H1 (cell line): ENCODE data around the gene CCBE1. TPM values are rescaled to one million over a fixed set of nuclear protein-coding genes. Genes with fewer than 3 reads are reported as not detected.

Experiments
- CTCF ChIA-PET: fragments of 300-600 bp; sonication (Branson Sonifier 250); formaldehyde crosslinking; loops from one replicate; lab custom pipeline; 2021; ENCODE audit not compliant: partially characterized antibody; lab: Charles Lee
- POLR2A ChIA-PET: fragments of 300-600 bp; sonication (Branson Sonifier 250); formaldehyde crosslinking; loops from one replicate; lab custom pipeline; 2021; ENCODE audit warnings: inconsistent platforms; ENCODE audit not compliant: partially characterized antibody; lab: Charles Lee
- DNase-seq, 2 experiments: peaks; one replicate each; pipeline versions ENCODE4 v3.0.0 to v3.0.0-alpha.2; 2010 to 2022; ENCODE audit warnings: low spot score in 2 of 2, low read depth in 1 of 2, mixed read lengths in 1 of 2
- FAIRE-seq: peaks from 2 replicates; lab custom pipeline; 2011; peaks lifted over from hg19 to GRCh38; lab: Jason Lieb, UNC
- H2AFZ ChIP-seq: 2 replicates; pipeline ENCODE4 v1.8.1; 2012; ENCODE audit warnings: low read length, inconsistent platforms
- H2AK5ac ChIP-seq: 2 replicates; pipeline ENCODE4 v1.6.1; 2013; ENCODE audit warnings: low read depth, low read length
- H2BK120ac ChIP-seq: replicated peaks from 2 replicates; pipeline ENCODE3; 2013; ENCODE audit warnings: low read depth, low read length, inconsistent platforms
- H2BK12ac ChIP-seq: 2 replicates; pipeline ENCODE4 v1.6.1; 2013; ENCODE audit warnings: low read depth, low read length
- H2BK15ac ChIP-seq: 2 replicates; pipeline ENCODE4 v1.6.1; 2013; ENCODE audit warnings: low read length
- H2BK20ac ChIP-seq: 2 replicates; pipeline ENCODE4 v1.6.1; 2013; ENCODE audit warnings: low read length
- H2BK5ac ChIP-seq: 2 replicates; pipeline ENCODE4 v1.6.1; 2013; ENCODE audit warnings: low read depth, low read length
- H3K14ac ChIP-seq: 2 replicates; pipeline ENCODE4 v1.6.1; 2013; ENCODE audit warnings: inconsistent platforms; ENCODE audit not compliant: insufficient read length
- H3K18ac ChIP-seq: 2 replicates; pipeline ENCODE4 v1.6.1; 2013; ENCODE audit warnings: low read length; ENCODE audit errors: extremely low read depth
- H3K23ac ChIP-seq: 2 replicates; pipeline ENCODE4 v1.6.1; 2013; ENCODE audit warnings: inconsistent platforms; ENCODE audit not compliant: insufficient read length
- H3K23me2 ChIP-seq: 2 replicates; pipeline ENCODE4 v1.6.1; 2013; ENCODE audit warnings: low read depth, low read length
- H3K27ac ChIP-seq: 2 replicates; pipeline ENCODE4 v1.6.1; 2011; ENCODE audit warnings: low read depth, low read length, inconsistent platforms
- H3K27me3 ChIP-seq, 4 experiments: replicated peaks in 1 of 4; 1 replicate in 1 of 4; 2 replicates in 3 of 4; pipeline versions ENCODE4 v1.6.1 to v1.8.1; 2011 to 2013; ENCODE audit warnings: low read length in 3 of 4, mild to moderate bottlenecking in 3 of 4, inconsistent platforms in 2 of 4, mixed read lengths in 2 of 4, moderate library complexity in 1 of 4; ENCODE audit not compliant: control insufficient read depth in 3 of 4, insufficient read depth in 3 of 4; ENCODE audit errors: extremely low read depth in 1 of 4
- H3K36me3 ChIP-seq, 4 experiments: 2 replicates each; pipeline versions ENCODE4 v1.6.1 to v1.8.1; 2011 to 2013; ENCODE audit warnings: mild to moderate bottlenecking in 4 of 4, low read length in 3 of 4, moderate library complexity in 2 of 4, control low read depth in 1 of 4, inconsistent platforms in 1 of 4; ENCODE audit not compliant: insufficient read depth in 4 of 4, control insufficient read depth in 2 of 4
- H3K4ac ChIP-seq: replicated peaks from 2 replicates; pipeline ENCODE3; 2013; ENCODE audit warnings: low read length, low read depth, mixed read lengths, inconsistent platforms; ENCODE audit not compliant: insufficient read length
- H3K4me1 ChIP-seq, 4 experiments: replicated peaks in 1 of 4; 1 replicate in 1 of 4; 2 replicates in 3 of 4; pipeline versions ENCODE4 v1.6.1 to v1.8.1; 2011 to 2013; ENCODE audit warnings: low read length in 3 of 4, inconsistent platforms in 2 of 4, mixed read lengths in 1 of 4; ENCODE audit not compliant: insufficient read depth in 4 of 4, control insufficient read depth in 3 of 4
- H3K4me2 ChIP-seq, 2 experiments: 2 replicates each; pipeline versions ENCODE4 v1.6.1 to v1.8.1; 2011 to 2013; ENCODE audit warnings: low read depth in 2 of 2, low read length in 2 of 2, control low read depth in 1 of 2, inconsistent platforms in 1 of 2, mild to moderate bottlenecking in 1 of 2; ENCODE audit not compliant: insufficient read depth in 1 of 2
- H3K4me3 ChIP-seq, 4 experiments: fragments of 200-600, 300-600 bp in 1 of 4; sonication (generic), shearing (Covaris generic), sonication (Bioruptor Twin) in 1 of 4; 2 replicates each; pipeline versions ENCODE4 v1.5.1 to v1.8.1; 2011 to 2016; ENCODE audit warnings: low read length in 4 of 4, low read depth in 3 of 4, control low read depth in 2 of 4, inconsistent platforms in 2 of 4, mild to moderate bottlenecking in 2 of 4, mixed read lengths in 1 of 4, moderate library complexity in 1 of 4; ENCODE audit not compliant: insufficient read depth in 2 of 4; ENCODE audit errors: extremely low read depth in 1 of 4
- H3K56ac ChIP-seq: replicated peaks from 2 replicates; pipeline ENCODE3; 2013; ENCODE audit warnings: low read depth, mild to moderate bottlenecking, mixed read lengths, low read length, inconsistent platforms; ENCODE audit not compliant: insufficient read length
- H3K79me1 ChIP-seq: 2 replicates; pipeline ENCODE4 v1.6.1; 2013; ENCODE audit warnings: low read depth, low read length, control low read depth
- H3K79me2 ChIP-seq, 2 experiments: 2 replicates each; pipeline versions ENCODE4 v1.6.1 to v1.8.1; 2012 to 2013; ENCODE audit warnings: low read length in 2 of 2, mild to moderate bottlenecking in 2 of 2, inconsistent platforms in 1 of 2; ENCODE audit not compliant: insufficient read depth in 2 of 2, control insufficient read depth in 1 of 2
- H3K9ac ChIP-seq, 4 experiments: replicated peaks in 1 of 4; 1 replicate in 1 of 4; 2 replicates in 3 of 4; pipeline versions ENCODE4 v1.6.1 to v1.8.1; 2011 to 2013; ENCODE audit warnings: low read depth in 3 of 4, low read length in 3 of 4, control low read depth in 2 of 4, mild to moderate bottlenecking in 2 of 4, moderate library complexity in 2 of 4, inconsistent platforms in 1 of 4; ENCODE audit errors: extremely low read depth in 1 of 4
- H3K9me3 ChIP-seq, 2 experiments: 2 replicates each; pipeline versions ENCODE4 v1.6.1 to v1.8.1; 2012 to 2013; ENCODE audit warnings: mild to moderate bottlenecking in 2 of 2, moderate library complexity in 2 of 2, control low read depth in 1 of 2, inconsistent platforms in 1 of 2, low read depth in 1 of 2, low read length in 1 of 2, mixed read lengths in 1 of 2; ENCODE audit not compliant: insufficient read depth in 2 of 2
- H4K20me1 ChIP-seq, 2 experiments: replicated peaks in 1 of 2; 2 replicates each; pipeline versions ENCODE3 to v1.8.1; 2011 to 2013; ENCODE audit warnings: inconsistent platforms in 2 of 2, low read length in 2 of 2, mild to moderate bottlenecking in 1 of 2; ENCODE audit not compliant: insufficient read depth in 2 of 2, control insufficient read depth in 1 of 2
- H4K5ac ChIP-seq: 2 replicates; pipeline ENCODE4 v1.6.1; 2013; ENCODE audit warnings: low read length, low read depth, mixed read lengths, inconsistent platforms; ENCODE audit not compliant: insufficient read length
- H4K8ac ChIP-seq: 2 replicates; pipeline ENCODE4 v1.8.0; 2013; ENCODE audit warnings: mild to moderate bottlenecking, moderate library complexity, low read length, inconsistent platforms; ENCODE audit not compliant: insufficient read depth; ENCODE audit errors: extremely low read depth
- H4K91ac ChIP-seq: replicated peaks from 2 replicates; pipeline ENCODE3; 2013; ENCODE audit warnings: low read length, mixed read lengths, inconsistent platforms; ENCODE audit not compliant: insufficient read length
- JUN ChIP-seq: IDR thresholded peaks from 2 replicates; pipeline ENCODE4 v1.6.1; 2011; ENCODE audit warnings: low read depth, mild to moderate bottlenecking, improper control_type of control experiment, low read length
- SIRT6 ChIP-seq: IDR thresholded peaks from one replicate; pipeline ENCODE4 v1.7.1; 2012; ENCODE audit warnings: low read length, inconsistent platforms
- YY1 ChIP-seq: IDR thresholded peaks from 2 replicates; pipeline ENCODE4 v1.6.1; 2011; ENCODE audit warnings: low read depth, mild to moderate bottlenecking, low read length
- WGBS, 2 experiments: shearing (Covaris generic) in 1 of 2; methylation state at CpG; one replicate each; pipeline versions ENCODE4 v1.1.6 to v1.1.7; 2013 to 2015; ENCODE audit warnings: low lambda C conversion rate in 2 of 2, mixed read lengths in 2 of 2, inconsistent platforms in 1 of 2, low coverage in 1 of 2, missing lambda C conversion rate in 1 of 2; ENCODE audit not compliant: insufficient replicate concordance in 2 of 2, insufficient coverage in 1 of 2, insufficient read length in 1 of 2; ENCODE audit errors: extremely low coverage in 1 of 2, missing lambda C conversion rate in 1 of 2; 5-methylcytosine and 5-hydroxymethylcytosine counted together
- polyA plus RNA-seq, 7 experiments: library from polyadenylated mRNA; depleted of rRNA in 3 of 7; stranded (reverse) in 5 of 7; unstranded in 2 of 7; fragments of >200 nt in 5 of 7; fragments of 200-250 nt in 2 of 7; gene quantifications; 1 replicate in 5 of 7; 2 replicates in 1 of 7; 4 replicates in 1 of 7; pipeline versions ENCODE4 v1.2.1 to v1.2.3, GENCODE V29; 2011 to 2013; ENCODE audit warnings: missing spikeins in 2 of 7, mixed read lengths in 2 of 7
- total RNA-seq: library from RNA; stranded (reverse); fragmentation: NEBNext Ultra II Directional; extraction: Animal tissue kit (Norgen Biotek cat#: 25700); gene quantifications from 2 replicates; pipeline ENCODE4 v1.2.1, GENCODE V29; 2021

CCBE1 gene
- total and polyA plus RNA-seq, 2 of the 8 experiments (the other 6 are each of a cell fraction or from before 2014, with no cell fraction given): 2.1 to 2.6 TPM

GRCh38 chr18:59570796-59571195 lies 126.4 kb downstream of the CCBE1 start:
- no peak overlapping the region for H3K14ac ChIP-seq
- H3K4me1 ChIP-seq: peaks cover 2 to 3% (median 3%) of the 10 kb centered on the region in 4 experiments; a peak in 3 of 7 replicates
- H3K27me3 ChIP-seq: no peaks in the 10 kb centered on the region
- no peak for TF ChIP-seq YY1
- TF ChIP-seq SIRT6: no peak
- TF ChIP-seq JUN: no peak
- no peak overlapping the region for H3K56ac ChIP-seq
- no peaks in the 10 kb centered on the region for H3K79me2 ChIP-seq
- no peak overlapping the region for H2BK20ac ChIP-seq
- no peaks in the 10 kb centered on the region for H3K79me1 ChIP-seq
- no peak overlapping the region for H2BK120ac ChIP-seq
- H4K20me1 ChIP-seq: no peaks in the 10 kb centered on the region
- no peak overlapping the region for H2BK15ac ChIP-seq
- no peak overlapping the region for H4K91ac ChIP-seq
- H3K9ac ChIP-seq: no peak overlapping the region
- DNase-seq (no peak), FAIRE-seq (no peak)
- H3K36me3 ChIP-seq: no peaks in the 10 kb centered on the region
- H4K5ac ChIP-seq: no peak overlapping the region
- no peak overlapping the region for H3K18ac ChIP-seq
- ChIA-PET CTCF (interaction anchor here (1.1 kb wide), 1 partner anchor 26 kb away, joined by 3 read pairs; no protein-coding TSS in a partner anchor), POLR2A (no interaction called here)
- no peaks in the 10 kb centered on the region for H3K9me3 ChIP-seq
- no peak overlapping the region for H3K4me3 ChIP-seq
- no peak overlapping the region for H3K4ac ChIP-seq
- no peak overlapping the region for H2AK5ac ChIP-seq
- whole genome bisulfite sequencing, 2 experiments: 77% methylated on average over 6 of the region's 6 CpGs; no CpG with 5 or more reads in 1 of the 2 experiments
- no peaks in the 10 kb centered on the region for H3K23me2 ChIP-seq
- no peak overlapping the region for H2BK12ac ChIP-seq
- H3K27ac ChIP-seq: no peak overlapping the region
- no peak overlapping the region for H2AFZ ChIP-seq
- H3K4me2 ChIP-seq: no peak overlapping the region
- H3K23ac ChIP-seq: no peak overlapping the region
- H4K8ac ChIP-seq: no peak overlapping the region
- H2BK5ac ChIP-seq: no peak overlapping the region
